ENCODE measurements around the gene PRKN. TPM values are rescaled to one million over a fixed set of nuclear protein-coding genes. Genes with fewer than 3 reads are reported as not detected.
"Not testable (repeated sequence)": the region's sequence is repeated elsewhere in the genome, so short reads cannot be mapped to it uniquely, and the experiment has no call there.

The PRKN gene
- total and polyA plus RNA-seq, 4 experiments from 2014 or later, result 0.50 to 5.3 (median 2.9) TPM

- H3K27ac Mint-ChIP-seq, result no peak overlapping the region
- H3K9me3 ChIP-seq (ENCODE audit: control insufficient read depth in 1 of 2, low read length in 2 of 2), result no peaks in the 10 kb centered on the region
- H3K4me3 Mint-ChIP-seq, result no peak overlapping the region
- peaks cover 0 to 3% (median 0%) of the 10 kb centered on the region in 8 donors for H3K9me3 Mint-ChIP-seq
- H3K27me3 ChIP-seq (ENCODE audit: insufficient read depth, low read length), result no peaks in the 10 kb centered on the region
- DNase-seq, result no peak
- POLR2A ChIA-PET (ENCODE audit: partially characterized antibody), result no interaction called here
- no peak overlapping the region for H3K4me3 ChIP-seq (ENCODE audit: low read length in 2 of 2)
- no peaks in the 10 kb centered on the region for H3K36me3 ChIP-seq (ENCODE audit: insufficient read depth, low read length)
- CTCF ChIA-PET (ENCODE audit: partially characterized antibody), result no interaction called here
- no peaks in the 10 kb centered on the region for H3K36me3 Mint-ChIP-seq
- intact Hi-C loops (cut with micrococcal nuclease), result no loop called here
- peaks cover 0 to 1% of the 10 kb centered on the region in 2 donors for H3K27me3 Mint-ChIP-seq
- H3K27ac ChIP-seq (ENCODE audit: low read depth, low read length), result no peak overlapping the region
- H3K4me1 Mint-ChIP-seq, result no peaks in the 10 kb centered on the region
- no peaks in the 10 kb centered on the region for H3K4me1 ChIP-seq (ENCODE audit: insufficient read depth, low read length)
Observed at GRCh38 chr6:161338015-161338414, 1389.6 kb downstream of the PRKN start.

GRCh38 chr6:161336479-161336878 is 1391.1 kb downstream of the PRKN start:
- H3K9me3 ChIP-seq (ENCODE audit: control insufficient read depth in 1 of 2, low read length in 2 of 2), result no peaks in the 10 kb centered on the region
- no peaks in the 10 kb centered on the region for H3K4me1 ChIP-seq (ENCODE audit: insufficient read depth, low read length)
- CTCF ChIA-PET (ENCODE audit: partially characterized antibody), result interaction anchor here (1.0 kb wide), 1 partner anchor 34 kb away, joined by 3 read pairs; no protein-coding TSS in a partner anchor
- H3K27ac ChIP-seq (ENCODE audit: low read depth, low read length), result no peak overlapping the region
- no peak overlapping the region for H3K4me3 ChIP-seq (ENCODE audit: low read length in 2 of 2)
- Mint-ChIP-seq H3K4me3 (no peak overlapping the region), H3K9me3 (peaks cover 0 to 3% (median 0%) of the 10 kb centered on the region in 8 donors), H3K4me1 (no peaks in the 10 kb centered on the region), H3K27me3 (peaks cover 0 to 2% of the 10 kb centered on the region in 2 donors), H3K36me3 (no peaks in the 10 kb centered on the region), H3K27ac (no peak overlapping the region)
- no peak for DNase-seq
- intact Hi-C loops (cut with micrococcal nuclease), result no loop called here
- POLR2A ChIA-PET (ENCODE audit: partially characterized antibody), result no interaction called here
- no peaks in the 10 kb centered on the region for H3K27me3 ChIP-seq (ENCODE audit: insufficient read depth, low read length)
- no peaks in the 10 kb centered on the region for H3K36me3 ChIP-seq (ENCODE audit: insufficient read depth, low read length)

- Histone ChIP-seq H3K4me1 (ENCODE audit: insufficient read depth, low read length) (no peaks in the 10 kb centered on the region), H3K27me3 (ENCODE audit: insufficient read depth, low read length) (no peaks in the 10 kb centered on the region), H3K4me3 (ENCODE audit: low read length in 2 of 2) (no peak overlapping the region), H3K9me3 (ENCODE audit: control insufficient read depth in 1 of 2, low read length in 2 of 2) (no peaks in the 10 kb centered on the region), H3K27ac (ENCODE audit: low read depth, low read length) (no peak overlapping the region), H3K36me3 (ENCODE audit: insufficient read depth, low read length) (no peaks in the 10 kb centered on the region)
- DNase-seq, result no peak
- Mint-ChIP-seq H3K4me1 (no peaks in the 10 kb centered on the region), H3K9me3 (peaks cover 0 to 3% (median 0%) of the 10 kb centered on the region in 8 donors), H3K4me3 (no peak overlapping the region), H3K27me3 (peaks cover 0 to 2% of the 10 kb centered on the region in 2 donors), H3K27ac (no peak overlapping the region), H3K36me3 (no peaks in the 10 kb centered on the region)
- POLR2A ChIA-PET (ENCODE audit: partially characterized antibody), result no interaction called here
- intact Hi-C loops (cut with micrococcal nuclease), result no loop called here
- CTCF ChIA-PET (ENCODE audit: partially characterized antibody), result no interaction called here
Observed at GRCh38 chr6:161333410-161333809, 1394.2 kb downstream of the PRKN start.

- H3K9me3 ChIP-seq (ENCODE audit: control insufficient read depth in 1 of 2, low read length in 2 of 2); DNase-seq; H3K36me3 Mint-ChIP-seq; H3K27me3 Mint-ChIP-seq; POLR2A ChIA-PET (ENCODE audit: partially characterized antibody); H3K9me3 Mint-ChIP-seq; H3K27me3 ChIP-seq (ENCODE audit: insufficient read depth, low read length); intact Hi-C loops (cut with micrococcal nuclease); H3K4me3 Mint-ChIP-seq; H3K27ac Mint-ChIP-seq; H3K4me1 Mint-ChIP-seq; H3K27ac ChIP-seq (ENCODE audit: low read depth, low read length); H3K4me3 ChIP-seq (ENCODE audit: low read length in 2 of 2); H3K4me1 ChIP-seq (ENCODE audit: insufficient read depth, low read length); H3K36me3 ChIP-seq (ENCODE audit: insufficient read depth, low read length): not testable (repeated sequence)
- CTCF ChIA-PET (ENCODE audit: partially characterized antibody), result interaction anchor here (0.6 kb wide), 1 partner anchor 342 kb away, joined by 3 read pairs; no protein-coding TSS in a partner anchor
Observed at GRCh38 chr6:161331402-161332081, 1396.0 kb downstream of the PRKN start.

GRCh38 chr6:161327360-161327953 is 1400.1 kb downstream of the PRKN start:
- no peak overlapping the region for H3K4me3 ChIP-seq (ENCODE audit: low read length in 2 of 2)
- no peaks in the 10 kb centered on the region for H3K4me1 ChIP-seq (ENCODE audit: insufficient read depth, low read length)
- intact Hi-C loops (cut with micrococcal nuclease), result no loop called here
- no peak for DNase-seq
- ChIA-PET CTCF (ENCODE audit: partially characterized antibody) (interaction anchor here (0.9 to 1.0 kb wide), 2 partner anchors 46 to 397 kb away, joined by 3 read pairs; no protein-coding TSS in a partner anchor), POLR2A (ENCODE audit: partially characterized antibody) (no interaction called here)
- no peak overlapping the region for H3K27ac Mint-ChIP-seq
- H3K9me3 ChIP-seq (ENCODE audit: control insufficient read depth in 1 of 2, low read length in 2 of 2), result no peaks in the 10 kb centered on the region
- H3K27me3 ChIP-seq (ENCODE audit: insufficient read depth, low read length), result no peaks in the 10 kb centered on the region
- peaks cover 0 to 3% of the 10 kb centered on the region in 2 donors for H3K36me3 Mint-ChIP-seq
- no peaks in the 10 kb centered on the region for H3K36me3 ChIP-seq (ENCODE audit: insufficient read depth, low read length)
- peaks cover 0 to 7% of the 10 kb centered on the region in 2 donors for H3K27me3 Mint-ChIP-seq
- H3K9me3 Mint-ChIP-seq, result peaks cover 0 to 11% (median 3%) of the 10 kb centered on the region in 8 donors
- H3K27ac ChIP-seq (ENCODE audit: low read depth, low read length), result no peak overlapping the region
- H3K4me3 Mint-ChIP-seq, result no peak overlapping the region
- no peaks in the 10 kb centered on the region for H3K4me1 Mint-ChIP-seq

- Mint-ChIP-seq H3K36me3 (no peaks in the 10 kb centered on the region), H3K27ac (no peak overlapping the region), H3K4me1 (no peaks in the 10 kb centered on the region), H3K4me3 (no peak overlapping the region), H3K27me3 (peaks cover 3 to 5% of the 10 kb centered on the region in 2 donors), H3K9me3 (peaks cover 0 to 7% (median 3%) of the 10 kb centered on the region in 8 donors)
- DNase-seq, result no peak
- ChIA-PET POLR2A (ENCODE audit: partially characterized antibody) (no interaction called here), CTCF (ENCODE audit: partially characterized antibody) (interaction anchor here (1.3 kb wide), 1 partner anchor 52 kb away, joined by 3 read pairs; no protein-coding TSS in a partner anchor)
- no peaks in the 10 kb centered on the region for H3K9me3 ChIP-seq (ENCODE audit: control insufficient read depth in 1 of 2, low read length in 2 of 2)
- H3K4me1 ChIP-seq (ENCODE audit: insufficient read depth, low read length), result no peaks in the 10 kb centered on the region
- H3K36me3 ChIP-seq (ENCODE audit: insufficient read depth, low read length), result no peaks in the 10 kb centered on the region
- no peak overlapping the region for H3K4me3 ChIP-seq (ENCODE audit: low read length in 2 of 2)
- no peaks in the 10 kb centered on the region for H3K27me3 ChIP-seq (ENCODE audit: insufficient read depth, low read length)
- H3K27ac ChIP-seq (ENCODE audit: low read depth, low read length), result no peak overlapping the region
- intact Hi-C loops (cut with micrococcal nuclease), result no loop called here
Observed at GRCh38 chr6:161319231-161319630, 1408.3 kb downstream of the PRKN start.

GRCh38 chr6:161318456-161318855 is 1409.1 kb downstream of the PRKN start:
- Mint-ChIP-seq H3K9me3 (peaks cover 0 to 7% (median 3%) of the 10 kb centered on the region in 8 donors), H3K4me3 (no peak overlapping the region), H3K27me3 (peaks cover 3 to 7% of the 10 kb centered on the region in 2 donors), H3K27ac (no peak overlapping the region), H3K4me1 (no peaks in the 10 kb centered on the region), H3K36me3 (no peaks in the 10 kb centered on the region)
- POLR2A ChIA-PET (ENCODE audit: partially characterized antibody), result no interaction called here
- H3K4me3 ChIP-seq (ENCODE audit: low read length in 2 of 2), result no peak overlapping the region
- intact Hi-C loops (cut with micrococcal nuclease), result no loop called here
- H3K36me3 ChIP-seq (ENCODE audit: insufficient read depth, low read length), result no peaks in the 10 kb centered on the region
- no peaks in the 10 kb centered on the region for H3K4me1 ChIP-seq (ENCODE audit: insufficient read depth, low read length)
- H3K9me3 ChIP-seq (ENCODE audit: control insufficient read depth in 1 of 2, low read length in 2 of 2), result no peaks in the 10 kb centered on the region
- DNase-seq, result no peak
- CTCF ChIA-PET (ENCODE audit: partially characterized antibody), result interaction anchor here (1.3 kb wide), 1 partner anchor 52 kb away, joined by 3 read pairs; no protein-coding TSS in a partner anchor
- H3K27ac ChIP-seq (ENCODE audit: low read depth, low read length), result no peak overlapping the region
- H3K27me3 ChIP-seq (ENCODE audit: insufficient read depth, low read length), result no peaks in the 10 kb centered on the region
